COLO668 (cell line): ENCODE data around the gene KLF11.
"Not testable (repeated sequence)": the region's sequence is repeated elsewhere in the genome, so short reads cannot be mapped to it uniquely, and the experiment has no call there.

Experiments
- DNase-seq: peaks from one replicate; lab custom pipeline; 2025; ENCODE audit not compliant: unreplicated experiment; lab: John Stamatoyannopoulos, UW

KLF11 gene

DNA sequence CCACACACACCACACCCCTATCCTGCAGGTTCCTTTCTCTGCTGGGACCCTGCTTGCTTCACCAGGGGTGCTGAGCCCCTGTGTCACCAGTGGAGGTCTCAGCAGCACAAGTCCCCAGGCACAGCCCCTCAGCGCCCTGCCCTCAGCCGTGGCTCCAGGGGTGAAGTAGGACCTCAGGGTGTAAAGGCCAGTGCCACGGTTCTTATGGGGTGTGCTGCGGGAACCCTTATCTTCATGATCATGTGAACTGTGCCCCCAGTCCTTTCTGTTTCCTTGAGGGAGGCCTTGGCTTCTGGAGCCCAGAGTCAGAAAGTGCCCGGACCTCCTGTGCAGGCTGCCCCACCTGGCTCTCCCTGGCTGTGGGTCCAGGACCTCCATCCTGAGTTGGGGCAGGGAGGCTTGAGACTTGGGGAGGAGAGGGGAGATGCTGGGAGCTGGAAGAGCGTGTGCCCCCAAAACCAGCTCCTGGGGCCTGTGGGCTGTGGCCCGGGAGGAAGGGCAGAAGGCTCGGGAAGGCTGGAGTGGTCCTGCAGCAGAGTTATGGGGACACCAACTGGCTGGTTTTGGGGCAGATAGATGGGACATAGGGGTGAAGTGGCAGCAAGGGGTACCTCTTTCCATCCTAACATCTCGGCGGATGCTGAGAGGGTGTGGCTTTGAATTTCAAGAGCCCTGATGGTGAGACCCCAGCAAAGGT lies 20.2 kb upstream of the KLF11 start:
- no peak for DNase-seq

DNA sequence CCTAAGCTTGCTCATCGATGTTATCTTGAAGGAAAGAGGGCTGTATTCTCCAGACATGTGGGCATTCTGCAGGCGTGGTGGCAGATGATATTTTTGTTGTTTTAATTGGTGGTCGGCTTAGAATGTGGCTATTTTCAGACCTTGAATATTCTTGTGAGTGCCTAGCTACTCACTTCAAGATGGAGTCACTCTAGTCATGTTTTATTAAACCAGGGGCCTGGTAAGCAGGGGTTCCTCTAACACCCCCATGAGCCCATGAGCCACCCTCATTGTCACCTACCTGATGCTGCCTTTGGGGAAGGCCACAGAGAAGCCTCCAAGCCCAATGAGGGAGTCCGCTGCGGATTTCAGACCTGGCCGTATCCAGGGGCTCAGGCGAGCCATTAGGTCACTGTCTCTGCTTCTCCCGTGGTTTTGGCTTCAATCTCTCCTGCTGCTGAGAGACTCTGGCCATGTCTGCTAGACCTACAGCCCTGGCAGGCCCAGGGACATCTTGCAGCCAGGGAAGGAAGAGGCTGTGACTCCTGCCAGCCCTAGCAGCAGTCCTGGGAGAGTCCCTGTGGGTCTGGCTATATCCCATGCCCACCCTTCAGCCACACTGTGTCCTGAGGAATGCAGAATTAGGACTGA lies 16.3 kb upstream of the KLF11 start:
- no peak for DNase-seq

DNA sequence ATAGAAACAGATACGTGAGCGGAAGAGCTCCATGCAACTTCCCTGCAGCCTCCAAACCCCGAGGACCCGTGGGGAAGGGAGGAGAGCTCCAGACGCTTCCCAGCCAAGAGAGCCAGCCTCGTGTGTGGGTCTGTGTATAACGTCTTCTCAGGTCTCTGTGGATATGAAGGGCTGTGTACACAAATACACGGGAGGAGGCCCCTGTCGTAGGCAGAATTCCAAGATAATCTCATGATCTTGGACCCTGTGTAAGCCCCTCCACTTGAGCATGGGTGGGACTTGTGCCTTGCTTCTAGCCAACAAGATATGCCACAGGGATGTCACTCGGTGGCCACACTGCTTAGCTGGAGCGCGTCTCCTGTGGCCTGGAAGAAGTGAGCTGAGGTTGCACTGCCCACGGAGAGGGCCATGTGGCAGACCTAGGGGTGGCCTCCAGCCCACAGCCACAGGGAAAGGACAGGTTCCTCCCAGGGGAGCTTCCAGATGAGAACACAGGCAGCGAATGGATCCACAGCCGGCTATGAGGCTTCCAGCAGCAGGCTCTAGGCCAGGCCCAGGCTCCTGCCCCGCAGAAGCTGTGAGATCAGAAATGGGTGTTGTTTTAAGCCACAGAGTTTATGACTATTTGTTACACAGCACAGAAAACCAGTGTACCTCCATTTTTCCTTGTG lies 15.6 kb upstream of the KLF11 start:
- DNase-seq, result no peak

DNA sequence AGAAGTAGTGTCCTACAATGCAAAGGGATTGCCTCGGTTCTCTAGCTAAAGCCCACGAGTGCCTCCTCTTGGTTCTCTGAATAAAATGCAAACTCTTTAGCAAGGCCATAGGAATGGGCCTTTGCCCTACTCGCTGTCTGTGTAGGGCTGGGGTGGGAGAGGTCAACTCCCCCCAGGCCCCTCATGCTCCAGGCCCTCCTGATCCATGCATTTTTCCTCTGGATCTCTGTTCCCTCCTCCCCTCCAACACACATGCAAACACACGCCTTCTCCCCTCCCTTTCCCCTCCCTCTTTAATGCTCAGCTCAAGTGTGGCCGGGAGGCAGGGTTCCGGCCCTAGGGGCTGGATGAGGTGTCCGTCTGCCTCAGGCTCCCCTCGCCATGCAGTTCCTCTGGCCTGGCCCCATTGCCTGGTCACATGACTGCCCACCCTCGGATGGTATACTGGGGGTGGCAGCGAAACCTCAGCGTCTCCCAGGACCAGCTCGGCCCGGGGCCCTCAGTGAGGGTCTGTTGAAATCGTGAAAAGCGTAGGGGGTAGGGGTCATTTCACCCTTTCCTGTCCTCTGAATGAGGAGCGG lies 14.9 kb upstream of the KLF11 start:
- no peak for DNase-seq

DNA sequence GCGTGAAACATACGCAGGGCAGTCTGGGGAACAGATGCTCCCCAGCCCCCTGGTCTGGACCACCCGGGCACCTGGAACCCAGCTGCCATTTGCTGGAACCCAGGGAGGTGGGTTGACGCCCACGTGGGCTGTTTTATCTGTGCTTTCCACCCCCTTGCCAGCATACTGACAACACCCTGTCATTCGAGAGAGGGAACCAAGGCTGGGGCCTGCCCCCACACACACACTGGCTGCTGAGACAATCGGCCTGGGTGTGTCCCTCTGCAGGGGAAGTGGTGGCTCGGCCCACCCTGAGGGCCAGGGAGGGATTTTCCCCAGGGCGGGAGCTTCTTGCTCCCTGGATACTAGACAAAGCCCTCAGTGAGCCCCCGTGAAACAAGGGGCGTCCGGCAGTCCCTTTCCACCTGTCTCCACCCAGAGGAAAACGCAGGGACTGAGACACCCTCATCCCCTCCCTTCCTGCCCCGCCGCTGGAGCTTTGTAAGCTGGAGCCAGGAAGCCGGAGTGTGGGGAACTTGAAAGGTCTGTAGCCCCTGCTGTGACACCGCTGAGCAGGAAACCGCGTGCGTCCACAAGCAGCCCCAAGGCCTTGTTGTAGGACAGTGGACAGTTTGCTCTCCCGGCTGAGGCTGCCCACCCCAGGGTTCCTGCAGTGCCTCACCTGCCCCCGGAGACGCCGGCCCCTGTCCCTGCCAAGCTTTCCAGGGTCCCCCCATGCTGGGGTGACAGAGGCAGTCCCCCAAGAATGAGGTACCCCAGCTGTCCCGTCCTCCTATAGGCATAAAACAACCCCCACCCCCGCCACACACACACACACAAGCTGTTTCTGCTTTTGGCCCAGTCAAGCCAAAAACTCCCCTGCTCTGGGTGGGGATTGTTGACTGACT lies 14.1 kb upstream of the KLF11 start:
- DNase-seq, result no peak

DNA sequence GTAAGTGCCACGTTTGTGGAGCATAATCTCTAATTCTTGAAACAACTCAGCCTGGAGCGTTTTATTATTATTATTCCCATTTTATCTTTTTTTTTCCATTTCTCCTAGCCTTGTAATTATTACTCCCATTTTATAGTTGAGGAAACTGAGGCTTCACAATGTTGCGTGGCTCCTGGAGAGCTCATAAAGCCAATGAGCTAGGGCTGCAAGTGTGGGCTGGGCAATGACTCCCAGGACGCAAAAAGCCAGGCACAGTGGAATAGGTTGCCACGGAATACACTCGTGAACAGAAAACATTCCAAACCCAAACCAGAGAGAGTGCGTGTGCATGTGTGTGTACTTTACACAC lies 13.5 kb upstream of the KLF11 start:
- no peak for DNase-seq

DNA sequence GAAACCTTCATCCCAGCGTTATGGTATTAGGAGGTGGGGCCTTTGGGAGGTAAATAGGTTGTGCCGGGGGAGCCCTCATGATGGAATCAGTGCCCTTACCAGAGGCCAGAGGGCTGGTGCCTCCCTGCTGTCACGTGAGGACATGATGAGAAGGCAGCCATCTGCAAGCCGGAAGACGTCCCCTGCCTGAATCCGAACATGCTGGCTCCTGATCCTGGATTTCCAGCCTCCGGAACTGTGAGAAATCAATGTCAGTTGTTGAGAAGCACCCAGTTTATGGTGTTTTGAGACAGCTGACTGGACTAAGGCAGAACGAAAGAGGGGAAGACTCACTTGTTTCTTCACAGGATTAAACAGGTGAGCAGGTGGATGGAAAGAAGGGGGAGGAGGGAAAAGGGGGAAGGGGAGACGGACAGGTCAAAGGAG lies 13.0 kb upstream of the KLF11 start:
- peak; percentile 26 for DNase-seq

DNA sequence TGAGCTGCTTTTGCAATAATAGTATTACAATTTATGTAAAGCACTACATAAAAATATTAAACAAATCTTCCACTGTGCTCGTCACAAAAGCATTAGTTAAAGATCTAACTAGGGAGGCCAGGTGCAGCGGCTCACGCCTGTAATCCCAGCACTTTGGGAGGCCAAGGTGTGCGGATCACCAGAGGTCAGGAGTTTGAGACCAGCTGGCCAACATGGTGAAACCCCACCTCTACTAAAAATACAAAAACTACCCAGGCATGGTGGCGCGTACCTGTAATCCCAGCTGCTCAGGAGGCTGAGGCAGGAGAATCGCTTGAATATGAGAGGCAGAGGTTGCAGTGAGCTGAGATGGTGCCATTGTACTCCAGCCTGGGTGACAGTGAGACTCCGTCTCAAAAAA lies 12.6 kb upstream of the KLF11 start:
- not testable (repeated sequence) for DNase-seq

DNA sequence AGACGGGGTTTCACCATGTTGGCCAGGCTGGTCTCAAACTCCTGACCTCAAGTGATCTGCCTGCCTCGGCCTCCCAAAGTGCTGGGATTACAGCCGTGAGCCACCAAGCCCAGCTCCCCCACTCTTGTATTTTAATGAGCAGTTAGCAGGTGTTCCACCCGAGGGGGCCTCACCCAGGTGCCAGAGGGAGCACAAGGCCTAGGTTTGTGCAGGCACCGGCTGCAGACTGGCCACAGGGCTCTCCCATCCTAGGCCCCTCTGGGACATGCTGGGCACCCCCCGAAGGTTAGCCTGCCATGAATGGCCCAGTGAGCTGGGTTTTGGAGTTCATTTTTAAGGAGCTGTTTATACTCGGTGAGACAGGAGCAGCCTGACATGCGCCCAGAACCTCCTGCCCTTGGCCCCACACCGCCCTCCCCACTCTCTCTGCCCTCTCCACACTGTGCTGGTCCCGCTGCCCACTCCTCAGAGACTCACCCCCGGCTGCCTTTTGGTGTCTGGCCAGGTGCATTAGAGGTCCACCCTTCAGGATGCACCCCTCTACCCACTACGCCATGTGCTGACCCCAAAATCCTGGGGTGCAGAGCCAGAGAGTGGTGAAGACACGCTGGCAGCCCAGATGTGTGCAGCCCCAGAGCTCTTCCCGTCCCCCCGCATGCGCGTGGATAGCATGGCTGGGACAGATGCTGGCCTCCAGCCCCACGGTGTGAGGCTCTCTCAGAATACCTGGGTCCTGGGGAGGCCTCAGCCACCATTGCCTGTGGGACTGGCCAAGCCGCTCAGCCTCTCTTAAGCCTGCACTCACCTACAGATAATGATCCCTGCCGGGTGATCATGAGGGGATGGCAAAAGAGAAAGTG lies 11.2 kb upstream of the KLF11 start:
- DNase-seq, result no peak

DNA sequence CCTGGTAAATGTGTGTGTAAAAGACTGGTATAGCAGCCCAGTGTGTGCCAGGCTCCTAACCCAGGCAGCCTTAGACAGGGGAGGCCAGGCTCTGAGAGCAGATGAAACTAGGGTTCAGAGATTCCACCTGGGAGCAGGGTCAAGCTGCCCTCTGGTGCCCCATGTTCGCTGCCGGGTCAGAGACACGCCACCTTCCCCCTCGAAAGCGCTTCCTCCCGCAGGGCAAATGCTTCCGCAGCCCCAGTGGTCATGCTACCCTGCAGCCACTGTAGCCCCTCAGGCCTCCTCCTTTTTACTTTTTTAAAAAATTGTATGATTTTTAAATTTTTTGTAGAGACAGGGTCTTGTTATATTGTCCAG lies 10.6 kb upstream of the KLF11 start:
- no peak for DNase-seq

DNA sequence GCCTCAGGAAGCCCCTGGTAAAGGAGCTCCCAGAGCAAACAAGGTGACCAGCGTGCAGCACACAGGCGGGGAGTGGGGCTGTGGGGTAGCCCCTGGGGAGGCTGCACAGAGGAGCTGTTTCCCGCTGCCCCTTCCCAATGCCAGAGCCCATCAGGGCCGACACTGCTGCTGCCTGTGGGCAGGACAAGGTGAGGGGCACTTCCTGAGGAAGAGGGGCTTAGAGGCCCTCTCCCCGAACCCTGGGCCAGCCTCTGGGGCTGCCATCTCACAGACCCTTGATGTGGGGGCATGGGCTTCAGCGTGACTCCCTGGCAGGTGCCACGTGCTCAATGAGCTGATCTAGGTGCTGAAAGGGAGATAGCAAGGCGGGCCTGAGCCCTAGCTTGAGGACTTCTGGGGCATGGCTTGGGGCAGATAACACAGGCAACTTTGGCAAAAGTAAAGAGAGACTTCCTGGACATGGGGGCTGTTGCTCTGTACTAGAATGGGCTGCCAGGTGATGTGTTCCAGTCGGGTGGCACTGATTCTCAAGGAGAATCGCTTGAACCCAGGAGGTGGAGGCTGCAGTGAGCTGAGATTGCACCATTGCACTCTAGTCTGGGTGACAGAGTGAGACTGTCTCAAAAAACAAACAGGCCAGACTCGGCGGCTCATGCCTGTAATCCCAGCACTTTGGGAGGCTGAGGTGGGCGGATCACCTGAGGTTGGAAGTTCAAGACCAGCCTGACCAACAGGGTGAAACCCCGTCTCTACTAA lies 9.9 kb upstream of the KLF11 start:
- DNase-seq, result no peak

DNA sequence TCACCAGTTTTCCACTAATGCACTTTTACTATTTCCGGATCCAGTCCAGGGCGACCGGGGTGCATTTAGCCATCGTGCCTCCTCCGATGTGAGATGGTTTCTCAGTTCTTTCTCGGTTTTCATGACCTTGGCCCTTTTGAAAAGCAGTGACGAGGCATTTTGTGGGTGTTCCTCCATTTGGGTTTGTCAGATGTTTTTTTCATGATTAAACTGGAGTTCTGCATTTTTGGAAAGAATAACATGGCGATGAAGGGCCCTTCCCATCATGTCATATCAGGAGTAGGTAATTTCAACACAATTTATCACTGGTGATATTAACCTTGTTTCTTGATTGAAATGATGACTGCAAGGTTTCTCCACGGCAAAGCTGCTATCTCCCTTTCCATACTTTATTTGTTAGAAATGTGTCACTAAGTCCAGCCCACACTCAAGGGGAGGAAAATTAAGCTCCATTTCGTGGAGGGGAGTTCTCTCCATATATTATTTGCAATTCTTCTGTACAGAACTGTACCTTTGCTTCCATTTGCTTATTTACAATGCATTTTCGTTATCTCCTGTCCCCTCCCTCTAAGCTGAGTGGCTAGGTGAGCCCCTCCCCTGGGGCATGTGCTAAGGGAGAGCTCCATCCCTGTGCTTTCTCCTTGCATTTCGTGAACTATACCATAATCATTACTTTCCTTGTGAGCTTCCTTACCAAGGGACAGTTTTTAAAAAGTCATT lies 8.9 kb upstream of the KLF11 start:
- DNase-seq, result no peak

DNA sequence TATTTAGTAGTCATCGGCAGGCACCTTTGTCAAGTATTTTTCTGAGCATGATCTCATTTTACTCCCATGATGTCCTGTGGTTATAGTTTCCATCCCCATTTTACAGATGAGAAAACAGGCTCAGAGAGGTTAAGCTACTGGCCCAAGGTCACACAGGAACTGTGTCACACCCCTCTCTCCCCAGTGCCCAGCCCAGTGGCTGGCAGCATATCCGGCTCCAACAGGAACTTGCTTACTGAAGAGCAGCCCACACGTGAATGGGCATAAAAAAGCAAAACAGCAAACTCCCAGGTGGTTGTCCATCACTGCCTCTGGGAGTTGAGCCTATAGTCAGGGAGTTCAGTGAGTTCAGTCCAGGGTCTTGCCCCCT lies 8.3 kb upstream of the KLF11 start:
- DNase-seq, result no peak

DNA sequence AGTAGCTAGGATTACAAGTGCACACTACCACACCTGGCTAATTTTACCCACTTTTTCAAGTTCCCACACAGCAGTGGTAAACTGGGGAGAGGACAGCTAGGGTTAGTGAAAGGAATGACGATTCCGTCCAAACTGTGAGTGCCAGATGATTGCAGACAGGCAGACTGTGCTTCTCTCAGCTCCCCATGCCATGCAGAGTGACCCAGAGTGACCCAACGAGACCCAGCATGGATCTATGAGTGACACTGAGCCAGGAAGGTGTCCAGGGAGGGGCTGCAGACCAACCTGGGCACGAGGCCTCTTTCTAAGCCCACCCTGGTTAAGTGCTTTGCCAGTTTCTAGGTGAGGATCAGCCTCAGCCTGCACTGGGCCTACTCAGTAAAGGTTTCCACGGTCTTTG lies 7.7 kb upstream of the KLF11 start:
- DNase-seq, result no peak

DNA sequence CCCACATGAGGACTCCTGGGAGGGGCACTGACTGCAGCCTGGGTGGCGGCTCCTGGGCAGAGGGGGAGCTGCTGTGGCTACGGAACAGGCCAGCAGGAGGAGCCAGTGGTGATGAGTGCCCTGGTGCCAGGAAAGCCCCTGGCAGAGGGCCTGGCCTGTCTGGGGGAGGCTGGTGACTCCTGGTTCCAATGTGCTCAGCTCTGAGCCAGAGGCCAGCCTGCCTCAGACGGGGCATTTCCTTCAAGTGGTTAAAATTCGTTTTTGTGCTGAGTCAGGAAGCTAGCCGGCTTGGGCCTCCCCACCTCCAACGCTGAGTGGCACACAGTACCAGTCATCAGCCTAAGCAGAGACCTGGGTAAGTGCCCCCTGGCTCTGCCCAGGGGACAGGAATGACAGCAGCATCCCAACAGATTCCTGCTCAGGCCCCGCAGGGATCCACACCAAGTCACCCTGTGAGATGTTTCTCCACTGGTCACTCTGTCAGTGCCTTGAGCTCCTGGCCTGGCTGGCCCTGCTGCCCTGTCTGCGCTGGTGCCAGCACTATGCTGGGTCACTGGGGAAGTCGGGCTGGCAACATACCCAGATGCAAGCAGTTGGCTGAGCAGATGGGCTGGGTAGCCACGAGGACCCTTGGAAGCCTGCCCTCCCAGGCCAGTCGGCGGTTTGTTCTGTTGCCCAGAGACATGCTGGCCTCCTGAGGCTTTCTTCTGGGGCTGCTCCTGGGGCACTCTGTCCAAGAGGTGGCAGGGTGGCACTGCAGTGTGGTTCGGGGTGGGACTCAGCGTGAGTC lies 7.1 kb upstream of the KLF11 start:
- peak; percentile 25 for DNase-seq

DNA sequence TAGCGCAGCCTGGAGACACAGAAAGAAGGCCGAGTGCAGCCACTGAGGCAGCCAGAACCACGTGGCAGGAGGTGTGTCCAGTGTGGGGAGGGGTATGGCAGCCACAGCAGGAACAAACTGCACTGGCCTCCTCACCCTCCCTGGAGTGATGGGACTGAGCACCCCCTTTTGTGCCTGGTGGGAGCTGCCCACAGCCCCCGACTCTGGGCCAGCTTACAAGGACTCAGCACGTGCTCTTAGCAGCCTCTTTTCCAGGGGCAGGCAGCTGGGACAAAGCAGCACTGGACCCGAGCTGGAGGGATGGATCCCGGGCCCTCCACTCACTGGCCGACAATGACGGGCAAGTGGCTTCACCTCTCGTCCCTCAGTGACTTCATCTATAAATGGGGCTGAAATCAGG lies 5.2 kb upstream of the KLF11 start:
- DNase-seq, result no peak

DNA sequence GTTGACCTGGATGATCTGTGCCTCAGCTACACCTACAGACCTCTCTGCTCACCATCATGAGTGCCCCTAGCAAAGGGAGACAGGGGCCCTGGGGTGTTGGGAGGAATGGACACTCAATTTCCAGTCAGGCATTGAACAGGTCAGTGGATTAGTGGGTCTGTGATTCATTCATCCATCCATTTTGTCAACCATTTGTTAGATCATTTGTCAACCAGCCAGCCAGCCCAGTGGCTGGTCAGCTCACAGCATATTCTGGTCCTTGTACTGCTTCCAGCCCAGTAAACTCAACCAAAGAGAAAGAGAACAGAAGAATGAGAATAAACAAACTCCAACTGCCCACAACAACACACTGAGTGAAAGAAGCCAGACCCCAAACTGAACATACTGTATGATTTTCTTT lies 4.6 kb upstream of the KLF11 start:
- no peak for DNase-seq

DNA sequence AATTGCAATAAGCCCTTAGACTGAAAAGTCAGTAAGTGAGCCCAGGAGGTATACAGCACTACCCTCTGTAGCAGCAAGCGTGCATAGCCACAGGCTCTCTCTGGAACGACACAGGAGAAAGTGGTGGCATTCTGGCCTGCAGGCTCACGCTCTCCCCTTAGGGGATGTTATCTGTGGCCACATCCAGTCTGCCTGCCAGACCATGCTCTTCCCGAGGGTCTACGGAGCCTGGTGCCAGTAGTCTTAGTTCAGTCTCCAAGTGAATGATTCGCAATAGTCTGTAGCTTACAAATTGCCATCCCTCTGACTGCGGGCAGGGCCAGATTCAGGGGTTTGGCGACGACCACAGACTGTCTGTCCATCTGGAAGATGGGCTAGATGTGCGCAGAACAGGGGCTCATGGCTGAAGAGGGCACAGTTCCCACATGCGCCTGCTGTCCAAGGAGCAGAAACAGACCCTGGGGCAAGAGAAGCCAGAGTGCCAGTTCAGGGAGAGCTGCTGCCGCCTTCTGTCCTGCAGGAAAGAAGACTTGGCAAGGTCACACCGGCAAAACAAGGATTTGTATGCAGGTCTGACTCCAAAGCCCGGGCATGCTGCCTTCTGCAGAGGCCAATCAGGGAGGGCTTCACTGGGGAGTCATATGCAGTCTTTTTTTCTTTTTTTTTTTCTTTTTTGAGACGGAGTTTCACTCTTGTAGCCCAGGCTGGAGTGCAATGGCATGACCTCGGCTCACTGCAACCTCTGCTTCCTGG lies 3.5 kb upstream of the KLF11 start:
- DNase-seq, result no peak
